Stimulated activated CD4-positive, alpha-beta T cell treated with anti-CD3 and anti-CD28 coated beads, Interleukin-15, amount 100 ng/mL, for 48 hours (primary cell): ENCODE data around the gene MBNL1.
"Not testable (repeated sequence)": the region's sequence is repeated elsewhere in the genome, so short reads cannot be mapped to it uniquely, and the experiment has no call there.

Source experiments
- DNase-seq, 2 donors: peaks; one replicate each; pipeline ENCODE4 v3.0.0-alpha.2; 2020; ENCODE audit warnings: low read depth in 2 of 2

MBNL1 gene

DNA sequence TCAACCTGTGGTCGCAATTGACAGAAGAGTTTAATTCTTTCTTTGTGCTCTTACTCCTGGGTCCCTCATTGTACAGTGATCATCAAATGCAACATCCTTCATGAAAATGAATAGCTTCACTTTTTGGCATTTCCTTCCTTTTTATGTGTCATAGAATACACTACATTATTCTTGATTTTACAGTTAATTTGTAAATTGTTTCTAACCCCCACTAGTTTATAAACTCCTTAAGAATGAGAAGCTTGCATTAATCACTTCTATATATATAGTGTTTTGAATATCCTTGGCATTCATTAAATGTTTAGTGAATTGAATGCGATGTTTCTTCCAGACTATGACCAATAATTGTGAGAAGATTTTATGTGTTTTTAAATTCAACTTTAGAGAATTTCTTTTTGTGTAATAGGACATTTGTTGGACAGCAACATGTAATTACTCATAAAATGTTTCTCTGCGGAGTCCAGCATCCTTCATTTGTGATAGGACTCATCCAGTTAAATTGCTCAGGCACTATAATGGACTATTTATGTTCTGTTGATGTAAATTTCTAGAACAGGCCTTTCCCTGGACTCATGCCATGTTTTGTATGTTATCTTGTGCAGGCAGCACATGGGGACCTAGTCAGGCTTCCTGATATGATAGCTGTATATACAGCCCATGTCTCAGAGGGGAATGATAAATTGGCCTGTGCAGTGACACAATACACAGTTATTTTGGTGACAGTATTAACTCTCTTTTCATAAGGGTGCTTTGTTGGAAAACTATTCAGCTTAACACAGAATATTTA is 51.3 kb downstream of the MBNL1 start:
- DNase-seq = no peak

DNA sequence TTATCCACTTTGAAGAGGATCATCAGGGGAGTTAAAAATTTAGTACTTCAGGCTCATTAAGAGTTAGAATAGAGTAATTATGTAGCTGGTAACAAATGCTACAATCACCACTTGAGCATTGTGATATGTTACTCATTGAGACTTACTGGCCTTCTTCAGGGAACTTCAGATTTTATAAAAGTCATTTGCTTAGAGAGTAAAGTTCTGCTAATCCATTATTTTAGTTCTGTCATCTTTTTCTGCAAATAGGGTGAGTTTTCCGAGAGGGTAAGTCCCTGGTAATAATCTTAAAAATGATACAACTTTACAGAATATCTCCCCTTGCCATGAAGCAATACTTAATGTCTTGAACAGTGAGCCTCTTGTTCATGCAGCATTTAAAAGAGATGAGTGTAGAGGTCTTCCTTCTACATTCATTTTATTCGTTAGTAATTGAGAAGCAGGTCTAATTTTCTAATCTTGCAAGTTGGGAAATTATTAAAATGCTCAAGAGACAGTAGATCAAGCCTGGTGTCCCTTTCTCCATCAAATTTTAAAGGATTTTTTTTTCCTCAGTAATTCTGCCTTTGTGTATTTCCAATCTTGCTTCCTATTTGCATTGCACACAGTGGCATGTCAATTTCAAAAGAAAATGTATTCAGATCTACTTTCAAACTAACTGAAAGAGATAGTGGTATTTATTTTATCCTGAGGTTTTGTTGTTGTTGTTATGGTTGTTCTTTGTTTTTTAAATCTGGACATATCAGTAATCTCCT is 52.6 kb downstream of the MBNL1 start:
- DNase-seq = no peak

GRCh38 chr3:152321955-152322377 is 53.2 kb downstream of the MBNL1 start:
- no peak for DNase-seq

- DNase-seq = no peak
These were observed 54.0 kb downstream of the MBNL1 start for GRCh38 chr3:152322756-152323155.

GRCh38 chr3:152323834-152324233 is 55.1 kb downstream of the MBNL1 start:
- DNase-seq = no peak

DNA sequence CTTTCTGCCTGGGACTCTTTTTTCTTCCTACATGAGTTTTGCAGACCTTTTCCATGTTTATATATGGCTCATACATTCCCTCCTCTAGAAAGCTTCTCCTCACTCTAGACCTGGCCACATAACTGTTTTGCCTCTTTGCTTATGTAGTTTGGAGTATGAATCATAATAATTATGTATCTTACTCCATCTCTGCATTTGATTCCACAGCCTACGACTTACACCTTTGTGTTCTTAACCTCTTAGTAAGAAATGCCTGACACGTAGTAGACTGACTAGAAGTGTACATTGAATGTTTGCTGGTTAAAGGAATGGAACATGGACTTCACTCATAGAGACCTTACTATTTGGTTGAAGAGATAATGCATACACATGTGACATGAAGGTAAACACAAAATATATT is 56.4 kb downstream of the MBNL1 start:
- DNase-seq = no peak

DNA sequence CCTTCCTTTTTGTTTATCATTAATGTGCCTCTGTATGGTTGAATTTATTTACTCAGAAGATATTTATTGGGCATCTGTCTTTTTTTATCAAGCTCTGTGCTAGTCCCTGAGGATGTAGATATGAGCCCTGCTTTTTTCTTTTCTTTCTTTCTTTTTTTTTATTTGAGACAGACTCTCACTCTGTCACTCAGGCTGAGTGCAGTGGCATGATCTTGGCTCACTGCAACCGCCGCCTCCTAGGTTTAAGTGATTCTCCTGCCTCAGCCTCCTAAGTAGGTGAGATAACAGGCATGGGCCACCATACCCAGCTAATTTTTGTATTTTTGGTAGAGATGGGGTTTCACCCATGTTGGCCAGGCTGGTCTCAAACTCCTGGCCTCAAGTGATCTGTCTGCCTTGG is 58.5 kb downstream of the MBNL1 start:
- DNase-seq = no peak

DNA sequence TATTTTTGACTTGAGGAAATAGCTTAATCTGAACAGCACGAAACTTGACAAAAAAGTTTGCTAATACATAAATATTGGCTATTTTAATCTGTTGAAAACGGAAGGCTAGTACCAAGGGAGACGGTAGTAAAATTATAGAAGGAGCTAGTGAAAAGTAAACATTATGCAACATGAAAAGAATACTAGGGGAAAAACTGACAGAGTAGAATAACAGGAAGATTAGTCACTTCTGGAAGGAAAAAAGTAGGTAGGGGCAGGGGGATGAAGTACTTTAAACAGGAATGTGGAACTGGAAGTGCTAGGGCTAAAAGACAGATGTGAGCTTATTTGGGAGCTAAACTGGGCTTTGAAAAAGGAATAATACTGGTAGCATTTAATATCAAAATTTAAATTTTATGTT is 60.1 kb downstream of the MBNL1 start:
- no peak for DNase-seq

- DNase-seq = no peak
These were observed 61.8 kb downstream of the MBNL1 start for GRCh38 chr3:152330559-152330958.

DNA sequence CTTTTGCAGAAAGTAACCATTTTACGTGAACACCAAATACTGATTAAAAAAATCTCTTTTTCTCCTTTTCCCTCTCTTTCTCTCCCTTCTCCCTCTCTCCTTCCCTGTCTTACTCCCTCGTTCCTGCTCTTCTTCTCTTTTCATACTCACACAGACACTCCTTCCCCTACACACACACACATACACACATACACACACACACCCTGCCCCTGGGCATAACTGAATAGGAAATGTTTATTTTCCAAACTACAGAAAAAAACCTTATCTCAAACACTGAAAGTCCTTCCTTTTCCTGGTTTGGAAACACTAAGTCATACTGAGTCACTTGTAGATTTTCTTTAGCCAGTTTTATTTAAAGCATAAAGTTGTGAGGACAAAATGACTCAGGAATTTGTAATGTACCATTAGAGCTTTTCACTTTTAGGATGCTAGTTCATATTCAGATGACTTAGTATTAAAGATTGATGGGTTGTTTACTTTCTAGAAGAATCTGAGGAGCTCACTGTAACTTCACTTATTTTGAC is 62.4 kb downstream of the MBNL1 start:
- DNase-seq = no peak

- no peak for DNase-seq
These were observed 63.3 kb downstream of the MBNL1 start for GRCh38 chr3:152331998-152332397.

- DNase-seq = no peak
These were observed 65.2 kb downstream of the MBNL1 start for GRCh38 chr3:152333928-152334327.

DNA sequence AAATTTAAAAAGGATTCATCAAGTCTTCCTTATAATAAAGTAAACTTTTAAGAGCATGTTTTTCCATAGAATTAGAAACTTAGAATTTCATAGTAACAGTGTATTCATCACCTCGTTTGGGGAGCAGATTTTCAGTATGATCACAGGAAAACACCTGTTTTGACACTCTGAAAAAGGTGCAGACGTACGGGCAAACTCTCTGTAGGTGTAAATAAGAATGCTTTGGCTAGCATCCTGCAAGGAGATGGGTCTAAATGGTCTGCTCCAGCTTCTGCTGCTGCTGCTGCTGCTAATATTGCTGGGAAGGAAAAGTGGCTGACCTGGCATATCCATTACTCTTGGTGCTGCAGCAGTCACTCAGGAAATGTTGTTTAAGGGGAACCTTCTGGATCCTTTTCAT is 66.0 kb downstream of the MBNL1 start:
- DNase-seq = no peak

DNA sequence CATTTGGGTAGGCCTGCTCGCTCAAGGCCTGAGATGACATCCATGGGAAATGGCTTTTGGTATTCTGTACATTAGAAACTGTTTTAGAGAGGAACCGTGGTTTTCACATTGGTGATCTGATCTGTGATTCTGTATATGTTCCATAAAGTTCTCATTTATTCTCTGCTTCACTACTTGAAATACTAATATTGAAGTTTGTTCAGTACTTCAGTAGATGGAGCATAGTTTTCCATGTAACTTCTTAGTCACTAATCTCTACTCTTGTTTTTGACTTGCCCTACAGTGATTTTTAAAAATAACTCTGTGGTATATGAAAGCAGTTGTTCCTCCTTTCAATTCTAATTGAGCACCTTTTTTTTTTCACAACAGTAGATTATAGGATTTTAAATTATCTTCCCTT is 66.5 kb downstream of the MBNL1 start:
- no peak for DNase-seq

- DNase-seq = not testable (repeated sequence)
These were observed 68.6 kb downstream of the MBNL1 start for GRCh38 chr3:152337337-152337736.

GRCh38 chr3:152338159-152338720 is 69.5 kb downstream of the MBNL1 start:
- DNase-seq = no peak

DNA sequence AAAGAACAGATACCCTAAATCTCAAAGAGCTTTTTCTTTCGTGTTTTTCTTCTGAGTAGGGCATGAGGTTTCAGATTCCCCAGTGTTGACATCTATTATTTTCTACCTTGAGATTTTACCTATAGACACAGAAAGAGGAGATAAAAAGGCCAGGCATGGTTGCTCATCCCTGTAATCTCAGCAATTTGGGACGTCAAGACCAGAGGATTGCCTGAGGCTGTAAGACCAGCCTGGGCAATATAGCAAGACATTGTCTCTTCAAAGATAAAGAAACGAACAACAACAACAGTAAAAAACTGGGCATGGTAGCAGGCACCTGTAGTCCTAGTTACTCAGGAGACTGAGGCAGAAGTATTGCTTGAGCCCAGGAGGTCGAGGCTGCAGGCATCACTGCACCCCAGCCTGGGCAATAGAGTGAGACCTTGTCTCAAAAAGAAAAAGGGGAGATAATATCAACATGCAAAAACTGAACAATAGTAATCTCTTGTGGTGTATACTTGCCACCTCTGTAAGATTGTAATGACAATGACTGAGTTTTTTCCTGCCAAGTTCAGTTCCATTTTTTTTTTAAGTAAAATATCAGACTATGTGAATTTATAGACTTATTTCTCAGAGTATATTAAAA is 71.3 kb downstream of the MBNL1 start:
- DNase-seq = no peak

DNA sequence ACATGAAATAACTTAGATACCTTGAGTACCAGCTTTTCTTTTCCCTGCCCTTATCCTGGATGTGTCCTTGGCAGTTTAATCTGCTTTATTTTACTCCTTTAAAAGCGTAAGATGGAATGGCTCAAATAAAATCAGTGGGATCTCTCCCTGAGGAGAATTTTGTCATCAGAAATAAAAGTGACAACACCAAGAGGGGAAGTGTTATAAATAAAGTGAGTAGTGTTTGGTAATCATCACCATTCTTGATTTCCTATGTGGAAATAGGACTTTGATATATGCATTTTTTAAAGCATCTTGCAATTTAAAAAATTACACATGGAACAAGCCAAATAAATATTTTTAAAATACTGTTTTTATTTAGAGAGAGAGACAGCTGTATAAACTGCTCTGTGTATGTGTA is 76.5 kb downstream of the MBNL1 start:
- no peak for DNase-seq

DNA sequence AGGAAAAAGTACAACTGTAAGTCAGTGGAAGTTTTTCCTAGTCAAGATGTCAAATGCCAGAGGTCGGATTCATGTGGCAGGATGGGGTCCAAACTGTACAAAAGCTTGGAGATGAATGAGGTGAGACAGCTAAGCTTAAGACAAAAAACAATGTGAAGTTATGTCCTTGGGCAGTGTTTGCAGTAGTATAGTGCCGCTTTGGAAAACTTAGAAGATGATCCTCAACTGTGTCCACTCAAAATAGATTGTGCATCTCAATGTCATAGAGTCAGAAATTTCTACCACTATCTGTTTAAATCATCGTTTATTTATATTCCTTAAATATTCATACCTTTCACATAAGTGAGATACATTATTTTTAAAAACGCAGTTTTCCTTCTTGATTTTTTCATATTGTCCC is 77.3 kb downstream of the MBNL1 start:
- no peak for DNase-seq

GRCh38 chr3:152346740-152347139 is 78.0 kb downstream of the MBNL1 start:
- no peak for DNase-seq

DNA sequence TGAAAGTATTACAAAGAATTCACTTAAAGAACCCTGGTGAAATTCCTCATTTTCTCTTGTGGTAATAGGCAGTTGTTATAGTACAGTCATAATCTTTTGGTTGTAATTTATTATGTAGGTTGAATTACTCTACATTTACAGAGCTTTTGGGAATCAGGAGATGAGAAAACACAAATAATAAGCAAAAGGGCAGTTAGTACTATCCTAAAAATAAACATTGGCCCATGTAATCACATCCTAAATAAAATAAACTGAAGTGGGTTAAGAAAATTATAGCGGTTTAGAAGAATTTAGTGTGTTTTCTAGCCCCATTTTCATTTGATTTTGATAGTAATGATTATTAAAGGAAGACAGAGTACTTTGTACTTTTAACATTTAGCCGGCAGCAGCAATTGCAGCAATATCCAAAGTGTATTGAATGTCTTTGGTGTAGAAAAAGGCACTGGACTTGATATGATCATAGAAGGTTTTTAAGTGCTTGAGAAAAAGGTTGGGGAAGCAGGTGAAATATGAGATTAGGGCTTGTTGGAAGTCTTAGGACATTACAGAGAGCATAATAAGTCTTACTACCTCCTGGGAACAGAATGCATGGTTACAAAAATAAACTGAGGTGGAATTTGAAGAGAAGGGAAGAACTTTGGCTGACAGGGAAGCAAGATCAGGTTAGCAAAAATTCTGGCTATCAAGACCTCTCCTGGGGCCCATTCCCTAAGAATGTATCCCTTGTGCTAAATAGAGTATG is 79.9 kb downstream of the MBNL1 start:
- no peak for DNase-seq

DNA sequence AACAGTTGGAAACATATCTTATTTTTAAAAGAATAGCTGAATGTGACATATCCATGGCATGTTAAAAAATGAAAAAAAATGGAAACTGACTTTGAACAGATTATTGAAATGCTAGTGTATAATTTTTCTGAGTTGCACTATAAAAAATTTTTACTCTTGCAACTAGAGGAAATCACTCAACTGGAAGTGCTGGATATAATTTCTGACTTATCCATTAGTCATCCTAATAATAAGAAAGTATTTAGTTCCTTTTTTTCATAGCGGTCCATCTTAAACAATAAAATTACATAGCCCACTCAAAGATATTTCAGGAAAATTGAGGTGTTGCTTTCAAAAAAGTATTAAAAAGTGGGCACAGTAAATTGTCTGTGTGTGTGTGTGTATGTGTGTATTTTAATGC is 80.7 kb downstream of the MBNL1 start:
- DNase-seq = no peak
